Measurements from ENCODE around the gene UTS2R.

GRCh38 chr17:82371333-82372248 is at the start of gene UTS2R:
- TF ChIP-seq CTCF (IDR thresholded peaks at IDR 0.05; ENCODE audit: low read depth, low read length): no peak
- TF ChIP-seq EZH2phosphoT487 (IDR thresholded peaks at IDR 0.05; ENCODE audit: low read depth): no peak
